WTC11 (cell line): ENCODE data around the gene FAM107B. TPM values are rescaled to one million over a fixed set of nuclear protein-coding genes. Genes with fewer than 3 reads are reported as not detected.

Experiments
- ATAC-seq: fragments of 200-7000 bp; cut with Tn5 transposase; 2 replicates; pipeline ENCODE4 v1.10.0; 2021; ENCODE audit warnings: mild to moderate bottlenecking, moderate library complexity
- CTCF ChIA-PET: fragments of 300-600 bp; sonication (Branson Sonifier 250); formaldehyde crosslinking; loops from one replicate; lab custom pipeline; 2021; ENCODE audit warnings: antibody characterized with exemption; lab: Charles Lee
- POLR2A ChIA-PET: fragments of 350-600 bp; sonication (Branson Sonifier 250); formaldehyde crosslinking; loops from one replicate; lab custom pipeline; 2021; ENCODE audit warnings: antibody characterized with exemption; lab: Charles Lee
- DNase-seq: peaks from one replicate; pipeline ENCODE4 v3.0.0; 2021; ENCODE audit warnings: low spot score
- H3K27ac Mint-ChIP-seq: 2 replicates; pipeline ENCODE4 v1.8.0; 2021; ENCODE audit warnings: mixed read lengths
- H3K27me3 Mint-ChIP-seq: 2 replicates; pipeline ENCODE4 v1.8.0; 2021; ENCODE audit warnings: low read depth, mild to moderate bottlenecking, moderate library complexity, mixed read lengths
- H3K36me3 Mint-ChIP-seq: 2 replicates; pipeline ENCODE4 v1.8.0; 2021; ENCODE audit warnings: mixed read lengths
- H3K4me1 Mint-ChIP-seq: 2 replicates; pipeline ENCODE4 v1.8.0; 2022; ENCODE audit warnings: mixed read lengths
- H3K4me3 Mint-ChIP-seq: 2 replicates; pipeline ENCODE4 v1.8.0; 2021; ENCODE audit warnings: mild to moderate bottlenecking, moderate library complexity, mixed read lengths
- H3K9me3 Mint-ChIP-seq: 2 replicates; pipeline ENCODE4 v1.8.0; 2021; ENCODE audit warnings: mixed read lengths
- ETV6 ChIP-seq: sonication (generic); formaldehyde crosslinking; IDR thresholded peaks from 2 replicates; pipeline ENCODE4 v1.8.1; 2022; ENCODE audit warnings: mild to moderate bottlenecking, missing genetic modification reagents
- IRF2 ChIP-seq: sonication (generic); formaldehyde crosslinking; IDR thresholded peaks from 2 replicates; pipeline ENCODE4 v1.8.0; 2022; ENCODE audit warnings: low read depth, missing genetic modification reagents, borderline replicate concordance
- KAT7 ChIP-seq: sonication (generic); formaldehyde crosslinking; IDR thresholded peaks from 2 replicates; pipeline ENCODE4 v1.8.1; 2023; ENCODE audit warnings: missing genetic modification reagents, mild to moderate bottlenecking, borderline replicate concordance
- NFATC4 ChIP-seq: fragments of 250-450 bp; sonication (Bioruptor Pico); IDR thresholded peaks from 2 replicates; pipeline ENCODE4 v1.9.0; 2021; ENCODE audit warnings: mild to moderate bottlenecking
- NR1H2 ChIP-seq: sonication (generic); formaldehyde crosslinking; IDR thresholded peaks from 2 replicates; pipeline ENCODE4 v1.9.0; 2021; ENCODE audit warnings: mild to moderate bottlenecking, moderate library complexity, missing genetic modification reagents
- OVOL2 ChIP-seq: fragments of 250-450 bp; sonication (Bioruptor Pico); IDR thresholded peaks from 2 replicates; pipeline ENCODE4 v1.9.0; 2021; ENCODE audit warnings: mild to moderate bottlenecking, borderline replicate concordance
- PRRX2 ChIP-seq: fragments of 250-450 bp; sonication (Bioruptor Pico); IDR thresholded peaks from 2 replicates; pipeline ENCODE4 v1.8.0; 2021; ENCODE audit warnings: mild to moderate bottlenecking
- TCF7 ChIP-seq: sonication (generic); formaldehyde crosslinking; IDR thresholded peaks from 2 replicates; pipeline ENCODE4 v1.8.0; 2022; ENCODE audit warnings: mild to moderate bottlenecking, low read depth, missing genetic modification reagents, moderate library complexity
- ZBTB21 ChIP-seq: sonication (generic); formaldehyde crosslinking; IDR thresholded peaks from 2 replicates; pipeline ENCODE4 v1.8.1; 2023; ENCODE audit warnings: mild to moderate bottlenecking, missing genetic modification reagents, borderline replicate concordance
- ZNF121 ChIP-seq: sonication (generic); formaldehyde crosslinking; IDR thresholded peaks from 2 replicates; pipeline ENCODE4 v1.8.0; 2023; ENCODE audit warnings: missing genetic modification reagents
- ZNF396 ChIP-seq: fragments of 250-450 bp; sonication (Bioruptor Pico); IDR thresholded peaks from 2 replicates; pipeline ENCODE4 v1.8.0; 2021; ENCODE audit warnings: mild to moderate bottlenecking, moderate library complexity, borderline replicate concordance
- ZNF423 ChIP-seq: fragments of 250-450 bp; sonication (Bioruptor Pico); IDR thresholded peaks from 2 replicates; pipeline ENCODE4 v2.1.2; 2022; ENCODE audit warnings: mild to moderate bottlenecking, moderate library complexity
- ZNF671 ChIP-seq: fragments of 250-450 bp; sonication (Bioruptor Pico); IDR thresholded peaks from 2 replicates; pipeline ENCODE4 v1.8.0; 2021; ENCODE audit warnings: mild to moderate bottlenecking
- total RNA-seq: library from RNA; stranded (reverse); gene quantifications from 3 replicates; pipeline ENCODE4 v1.2.3, GENCODE V29; 2021
- TF ChIP-seq, protein P1 (sequence below): sonication (generic); formaldehyde crosslinking; IDR thresholded peaks from 2 replicates; pipeline ENCODE4 v1.8.1; 2022; ENCODE audit warnings: mild to moderate bottlenecking, missing genetic modification reagents, moderate library complexity, borderline replicate concordance
- TF ChIP-seq, protein P2 (sequence below): sonication (generic); formaldehyde crosslinking; conservative IDR thresholded peaks from 2 replicates; pipeline ENCODE4 v1.8.1; 2023; ENCODE audit warnings: mild to moderate bottlenecking, low read depth, missing genetic modification reagents, moderate library complexity
- TF ChIP-seq, protein P3 (sequence below): sonication (generic); formaldehyde crosslinking; IDR thresholded peaks from 2 replicates; pipeline ENCODE4 v1.8.1; 2023; ENCODE audit warnings: mild to moderate bottlenecking, missing genetic modification reagents, borderline replicate concordance
- TF ChIP-seq, protein P4 (sequence below): sonication (generic); formaldehyde crosslinking; IDR thresholded peaks from 2 replicates; pipeline ENCODE4 v1.8.1; 2023; ENCODE audit warnings: mild to moderate bottlenecking, missing genetic modification reagents, moderate library complexity
- TF ChIP-seq, protein P5 (sequence below): sonication (generic); formaldehyde crosslinking; IDR thresholded peaks from 2 replicates; pipeline ENCODE4 v1.8.0; 2023; ENCODE audit warnings: missing genetic modification reagents
- TF ChIP-seq, protein P6 (sequence below): fragments of 200-600 bp; IDR thresholded peaks from 2 replicates; pipeline ENCODE4 v1.8.0; 2022; ENCODE audit warnings: antibody characterized with exemption

FAM107B gene
- total RNA-seq, 1 experiment from 2014 or later, result 22.4 TPM

DNA sequence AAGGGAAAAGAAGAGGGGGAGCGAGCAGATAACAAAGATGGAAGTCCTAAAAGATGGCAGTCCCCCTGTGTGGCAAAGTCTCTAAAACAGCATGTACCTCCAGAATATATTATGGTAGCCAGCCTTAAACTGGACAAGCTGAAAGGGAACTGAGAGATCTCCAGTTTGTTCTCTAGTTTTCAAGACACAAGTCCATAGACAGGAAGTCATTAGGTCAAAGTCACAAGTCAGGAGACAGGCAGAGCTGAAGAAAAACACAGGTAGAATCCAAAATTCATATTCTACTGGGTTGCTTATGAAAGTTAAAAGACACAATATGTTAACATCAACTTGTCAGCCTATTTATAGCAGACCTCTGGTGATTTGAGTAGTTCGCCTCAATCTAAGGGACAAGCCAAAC, 38.7 kb downstream of the FAM107B start:
- Mint-ChIP-seq H3K4me1 (no peaks in the 10 kb centered on the region), H3K4me3 (no peak overlapping the region), H3K27me3 (no peaks in the 10 kb centered on the region), H3K27ac (no peak overlapping the region), H3K36me3 (no peaks in the 10 kb centered on the region), H3K9me3 (peaks cover 11% of the 10 kb centered on the region)
- TF ChIP-seq ZNF671 (no peak), NR1H2 (CRISPR knock-in tag) (no peak), ZBTB21 (CRISPR knock-in tag) (no peak), OVOL2 (CRISPR knock-in tag) (no peak), IRF2 (CRISPR knock-in tag) (no peak), TCF7 (CRISPR knock-in tag) (no peak), ZNF121 (CRISPR knock-in tag) (no peak), ZNF423 (CRISPR knock-in tag) (no peak), PRRX2 (CRISPR knock-in tag) (no peak), NFATC4 (CRISPR knock-in tag) (no peak), ZNF396 (CRISPR knock-in tag) (no peak), KAT7 (CRISPR knock-in tag) (no peak), ETV6 (CRISPR knock-in tag) (no peak)
- TF ChIP-seq, protein P1, sequence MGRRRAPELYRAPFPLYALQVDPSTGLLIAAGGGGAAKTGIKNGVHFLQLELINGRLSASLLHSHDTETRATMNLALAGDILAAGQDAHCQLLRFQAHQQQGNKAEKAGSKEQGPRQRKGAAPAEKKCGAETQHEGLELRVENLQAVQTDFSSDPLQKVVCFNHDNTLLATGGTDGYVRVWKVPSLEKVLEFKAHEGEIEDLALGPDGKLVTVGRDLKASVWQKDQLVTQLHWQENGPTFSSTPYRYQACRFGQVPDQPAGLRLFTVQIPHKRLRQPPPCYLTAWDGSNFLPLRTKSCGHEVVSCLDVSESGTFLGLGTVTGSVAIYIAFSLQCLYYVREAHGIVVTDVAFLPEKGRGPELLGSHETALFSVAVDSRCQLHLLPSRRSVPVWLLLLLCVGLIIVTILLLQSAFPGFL (CRISPR knock-in tag), result no peak
- TF ChIP-seq, protein P2, sequence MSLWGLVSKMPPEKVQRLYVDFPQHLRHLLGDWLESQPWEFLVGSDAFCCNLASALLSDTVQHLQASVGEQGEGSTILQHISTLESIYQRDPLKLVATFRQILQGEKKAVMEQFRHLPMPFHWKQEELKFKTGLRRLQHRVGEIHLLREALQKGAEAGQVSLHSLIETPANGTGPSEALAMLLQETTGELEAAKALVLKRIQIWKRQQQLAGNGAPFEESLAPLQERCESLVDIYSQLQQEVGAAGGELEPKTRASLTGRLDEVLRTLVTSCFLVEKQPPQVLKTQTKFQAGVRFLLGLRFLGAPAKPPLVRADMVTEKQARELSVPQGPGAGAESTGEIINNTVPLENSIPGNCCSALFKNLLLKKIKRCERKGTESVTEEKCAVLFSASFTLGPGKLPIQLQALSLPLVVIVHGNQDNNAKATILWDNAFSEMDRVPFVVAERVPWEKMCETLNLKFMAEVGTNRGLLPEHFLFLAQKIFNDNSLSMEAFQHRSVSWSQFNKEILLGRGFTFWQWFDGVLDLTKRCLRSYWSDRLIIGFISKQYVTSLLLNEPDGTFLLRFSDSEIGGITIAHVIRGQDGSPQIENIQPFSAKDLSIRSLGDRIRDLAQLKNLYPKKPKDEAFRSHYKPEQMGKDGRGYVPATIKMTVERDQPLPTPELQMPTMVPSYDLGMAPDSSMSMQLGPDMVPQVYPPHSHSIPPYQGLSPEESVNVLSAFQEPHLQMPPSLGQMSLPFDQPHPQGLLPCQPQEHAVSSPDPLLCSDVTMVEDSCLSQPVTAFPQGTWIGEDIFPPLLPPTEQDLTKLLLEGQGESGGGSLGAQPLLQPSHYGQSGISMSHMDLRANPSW (CRISPR knock-in tag), result no peak
- TF ChIP-seq, protein P3, sequence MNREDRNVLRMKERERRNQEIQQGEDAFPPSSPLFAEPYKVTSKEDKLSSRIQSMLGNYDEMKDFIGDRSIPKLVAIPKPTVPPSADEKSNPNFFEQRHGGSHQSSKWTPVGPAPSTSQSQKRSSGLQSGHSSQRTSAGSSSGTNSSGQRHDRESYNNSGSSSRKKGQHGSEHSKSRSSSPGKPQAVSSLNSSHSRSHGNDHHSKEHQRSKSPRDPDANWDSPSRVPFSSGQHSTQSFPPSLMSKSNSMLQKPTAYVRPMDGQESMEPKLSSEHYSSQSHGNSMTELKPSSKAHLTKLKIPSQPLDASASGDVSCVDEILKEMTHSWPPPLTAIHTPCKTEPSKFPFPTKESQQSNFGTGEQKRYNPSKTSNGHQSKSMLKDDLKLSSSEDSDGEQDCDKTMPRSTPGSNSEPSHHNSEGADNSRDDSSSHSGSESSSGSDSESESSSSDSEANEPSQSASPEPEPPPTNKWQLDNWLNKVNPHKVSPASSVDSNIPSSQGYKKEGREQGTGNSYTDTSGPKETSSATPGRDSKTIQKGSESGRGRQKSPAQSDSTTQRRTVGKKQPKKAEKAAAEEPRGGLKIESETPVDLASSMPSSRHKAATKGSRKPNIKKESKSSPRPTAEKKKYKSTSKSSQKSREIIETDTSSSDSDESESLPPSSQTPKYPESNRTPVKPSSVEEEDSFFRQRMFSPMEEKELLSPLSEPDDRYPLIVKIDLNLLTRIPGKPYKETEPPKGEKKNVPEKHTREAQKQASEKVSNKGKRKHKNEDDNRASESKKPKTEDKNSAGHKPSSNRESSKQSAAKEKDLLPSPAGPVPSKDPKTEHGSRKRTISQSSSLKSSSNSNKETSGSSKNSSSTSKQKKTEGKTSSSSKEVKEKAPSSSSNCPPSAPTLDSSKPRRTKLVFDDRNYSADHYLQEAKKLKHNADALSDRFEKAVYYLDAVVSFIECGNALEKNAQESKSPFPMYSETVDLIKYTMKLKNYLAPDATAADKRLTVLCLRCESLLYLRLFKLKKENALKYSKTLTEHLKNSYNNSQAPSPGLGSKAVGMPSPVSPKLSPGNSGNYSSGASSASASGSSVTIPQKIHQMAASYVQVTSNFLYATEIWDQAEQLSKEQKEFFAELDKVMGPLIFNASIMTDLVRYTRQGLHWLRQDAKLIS (CRISPR knock-in tag), result no peak
- TF ChIP-seq, protein P4, sequence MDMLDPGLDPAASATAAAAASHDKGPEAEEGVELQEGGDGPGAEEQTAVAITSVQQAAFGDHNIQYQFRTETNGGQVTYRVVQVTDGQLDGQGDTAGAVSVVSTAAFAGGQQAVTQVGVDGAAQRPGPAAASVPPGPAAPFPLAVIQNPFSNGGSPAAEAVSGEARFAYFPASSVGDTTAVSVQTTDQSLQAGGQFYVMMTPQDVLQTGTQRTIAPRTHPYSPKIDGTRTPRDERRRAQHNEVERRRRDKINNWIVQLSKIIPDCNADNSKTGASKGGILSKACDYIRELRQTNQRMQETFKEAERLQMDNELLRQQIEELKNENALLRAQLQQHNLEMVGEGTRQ (CRISPR knock-in tag), result no peak
- TF ChIP-seq, protein P5, sequence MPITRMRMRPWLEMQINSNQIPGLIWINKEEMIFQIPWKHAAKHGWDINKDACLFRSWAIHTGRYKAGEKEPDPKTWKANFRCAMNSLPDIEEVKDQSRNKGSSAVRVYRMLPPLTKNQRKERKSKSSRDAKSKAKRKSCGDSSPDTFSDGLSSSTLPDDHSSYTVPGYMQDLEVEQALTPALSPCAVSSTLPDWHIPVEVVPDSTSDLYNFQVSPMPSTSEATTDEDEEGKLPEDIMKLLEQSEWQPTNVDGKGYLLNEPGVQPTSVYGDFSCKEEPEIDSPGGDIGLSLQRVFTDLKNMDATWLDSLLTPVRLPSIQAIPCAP (CRISPR knock-in tag), result no peak
- TF ChIP-seq, protein P6, sequence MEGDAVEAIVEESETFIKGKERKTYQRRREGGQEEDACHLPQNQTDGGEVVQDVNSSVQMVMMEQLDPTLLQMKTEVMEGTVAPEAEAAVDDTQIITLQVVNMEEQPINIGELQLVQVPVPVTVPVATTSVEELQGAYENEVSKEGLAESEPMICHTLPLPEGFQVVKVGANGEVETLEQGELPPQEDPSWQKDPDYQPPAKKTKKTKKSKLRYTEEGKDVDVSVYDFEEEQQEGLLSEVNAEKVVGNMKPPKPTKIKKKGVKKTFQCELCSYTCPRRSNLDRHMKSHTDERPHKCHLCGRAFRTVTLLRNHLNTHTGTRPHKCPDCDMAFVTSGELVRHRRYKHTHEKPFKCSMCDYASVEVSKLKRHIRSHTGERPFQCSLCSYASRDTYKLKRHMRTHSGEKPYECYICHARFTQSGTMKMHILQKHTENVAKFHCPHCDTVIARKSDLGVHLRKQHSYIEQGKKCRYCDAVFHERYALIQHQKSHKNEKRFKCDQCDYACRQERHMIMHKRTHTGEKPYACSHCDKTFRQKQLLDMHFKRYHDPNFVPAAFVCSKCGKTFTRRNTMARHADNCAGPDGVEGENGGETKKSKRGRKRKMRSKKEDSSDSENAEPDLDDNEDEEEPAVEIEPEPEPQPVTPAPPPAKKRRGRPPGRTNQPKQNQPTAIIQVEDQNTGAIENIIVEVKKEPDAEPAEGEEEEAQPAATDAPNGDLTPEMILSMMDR, result no peak
- ChIA-PET POLR2A (no interaction called here), CTCF (no interaction called here)
- DNase-seq, result no peak
- ATAC-seq, result no peak
